Panc1 (cell line): ENCODE results near the gene MITF. TPM values are rescaled to one million over a fixed set of nuclear protein-coding genes. Genes with fewer than 3 reads are reported as not detected.

Experiments
- ATAC-seq: fragments of 200-7000 bp; cut with Tn5 transposase; 2 replicates; pipeline ENCODE4 v1.9.1; 2020; ENCODE audit warnings: mild to moderate bottlenecking, moderate library complexity
- BruUV-seq: library from RNA; stranded (reverse); fragments of 400-500 nt; replicated peaks from 2 replicates; lab custom pipeline; 2021; lab: Mats Ljungman, UMichigan
- CTCF ChIA-PET: fragments of 300-600 bp; sonication (Branson Sonifier 250); formaldehyde crosslinking; loops from one replicate; lab custom pipeline; 2022; ENCODE audit warnings: antibody characterized with exemption; lab: Charles Lee
- POLR2A ChIA-PET: fragments of 300-600 bp; sonication (Branson Sonifier 250); formaldehyde crosslinking; loops from one replicate; lab custom pipeline; 2022; ENCODE audit warnings: antibody characterized with exemption; lab: Charles Lee
- DNase-seq: peaks from one replicate; pipeline ENCODE4 v3.0.0-alpha.2; 2010; ENCODE audit warnings: low read depth, low spot score
- H3K27ac ChIP-seq: 2 replicates; pipeline ENCODE4 v1.5.1; 2011; ENCODE audit warnings: mild to moderate bottlenecking, low read length, inconsistent platforms
- H3K27me3 ChIP-seq: fragments of 200-500 bp; sonication (Bioruptor generic); 2 replicates; pipeline ENCODE4 v1.6.0; 2014; ENCODE audit warnings: low read length, inconsistent platforms; ENCODE audit not compliant: control insufficient read depth, insufficient read depth
- H3K36me3 ChIP-seq: fragments of 200-500 bp; sonication (Bioruptor generic); 2 replicates; pipeline ENCODE4 v1.5.1; 2014; ENCODE audit warnings: inconsistent platforms, mild to moderate bottlenecking, low read length, moderate library complexity; ENCODE audit not compliant: control insufficient read depth, insufficient read depth
- H3K4me1 ChIP-seq: 2 replicates; pipeline ENCODE4 v1.5.1; 2011; ENCODE audit warnings: inconsistent platforms, mild to moderate bottlenecking, low read length, moderate library complexity; ENCODE audit not compliant: control insufficient read depth, insufficient read depth
- H3K4me3 ChIP-seq, 2 experiments: 2 replicates each; pipeline ENCODE4 v1.5.1; 2011 to 2012; ENCODE audit warnings: low read depth in 2 of 2, low read length in 2 of 2, mild to moderate bottlenecking in 2 of 2, inconsistent platforms in 1 of 2, moderate library complexity in 1 of 2
- H3K9me3 ChIP-seq: fragments of 200-500 bp; sonication (Bioruptor generic); 2 replicates; pipeline ENCODE4 v1.5.1; 2014; ENCODE audit warnings: low read depth, mild to moderate bottlenecking, inconsistent platforms, low read length, moderate library complexity; ENCODE audit not compliant: control insufficient read depth, insufficient read depth
- CTCF ChIP-seq: fragments of 450-650 bp; IDR thresholded peaks from 2 replicates; pipeline ENCODE4 v1.5.1; 2017; ENCODE audit warnings: mild to moderate bottlenecking
- POLR2AphosphoS5 ChIP-seq: IDR thresholded peaks from 2 replicates; pipeline ENCODE4 v1.6.1; 2012; ENCODE audit warnings: mild to moderate bottlenecking, low read depth, low read length, moderate library complexity
- REST ChIP-seq, 2 experiments: IDR thresholded peaks; 2 replicates each; pipeline ENCODE4 v1.6.1; 2011 to 2012; ENCODE audit warnings: low read depth in 2 of 2, control low read depth in 1 of 2, low read length in 1 of 2, mild to moderate bottlenecking in 1 of 2, moderate library complexity in 1 of 2; ENCODE audit not compliant: insufficient read depth in 1 of 2
- SIN3A ChIP-seq: IDR thresholded peaks from 2 replicates; pipeline ENCODE4 v1.6.1; 2012; ENCODE audit warnings: low read depth, mild to moderate bottlenecking, low read length, moderate library complexity, borderline replicate concordance; ENCODE audit not compliant: insufficient read depth
- TCF7L2 ChIP-seq: IDR thresholded peaks from 2 replicates; pipeline ENCODE4 v1.6.1; 2011; ENCODE audit warnings: mild to moderate bottlenecking, low read depth, low read length, inconsistent platforms
- in situ Hi-C: cut with HindIII; loops from 2 replicates; pipeline ENCODE4 v1.10.0; 2016; ENCODE audit warnings: low sequenced_read_pairs, low pct_unique_long_range_greater_than_20kb
- intact Hi-C: fragments of 100-400 bp; cut with micrococcal nuclease; formaldehyde crosslinking; loops from one replicate; pipeline ENCODE4 v1.10.0; 2022; ENCODE audit not compliant: unreplicated experiment
- total RNA-seq: library from RNA; stranded (reverse); gene quantifications from one replicate; pipeline ENCODE4 v1.2.1, GENCODE V29; 2021; ENCODE audit not compliant: unreplicated experiment

Gene MITF
- total RNA-seq, 1 experiment from 2014 or later, result 10.8 TPM

- ATAC-seq (no peak), DNase-seq (no peak)
- no TSS peak for BruUV-seq
- H3K4me1 ChIP-seq, result 0 out of 2 replicates have a peak, but pooled peaks cover 2% of the 10 kb centered on the region
- intact Hi-C loops (no loop called here), in situ Hi-C loops (no loop called here)
- H3K36me3 ChIP-seq, result no peaks in the 10 kb centered on the region
- POLR2A ChIA-PET, result no interaction called here
- no peak overlapping the region for H3K4me3 ChIP-seq
- no peak overlapping the region for H3K27ac ChIP-seq
- H3K9me3 ChIP-seq, result no peaks in the 10 kb centered on the region
- H3K27me3 ChIP-seq, result no peaks in the 10 kb centered on the region
- CTCF ChIA-PET, result no interaction called here
- TF ChIP-seq TCF7L2 (no peak), REST (IDR thresholded peaks at IDR 0.05; ENCODE audit: insufficient read depth in 1 of 2, low read depth in 2 of 2, low read length in 1 of 2) (no peak), SIN3A (no peak), CTCF (no peak), POLR2AphosphoS5 (no peak)
These were observed 76.7 kb downstream of the MITF start for GRCh38 chr3:69815970-69816369.

GRCh38 chr3:69817988-69818387, 78.7 kb downstream of the MITF start:
- H3K27ac ChIP-seq, result no peak overlapping the region
- no peaks in the 10 kb centered on the region for H3K36me3 ChIP-seq
- POLR2A ChIA-PET, result no interaction called here
- H3K9me3 ChIP-seq, result no peaks in the 10 kb centered on the region
- no peak for TF ChIP-seq POLR2AphosphoS5
- no peak for TF ChIP-seq CTCF
- no peak for TF ChIP-seq TCF7L2
- no peak for TF ChIP-seq SIN3A
- TF ChIP-seq REST (IDR thresholded peaks at IDR 0.05; ENCODE audit: insufficient read depth in 1 of 2, low read depth in 2 of 2, low read length in 1 of 2), result no peak
- intact Hi-C loops, result no loop called here
- CTCF ChIA-PET, result no interaction called here
- H3K4me3 ChIP-seq, result no peak overlapping the region
- no peak for DNase-seq
- no peaks in the 10 kb centered on the region for H3K27me3 ChIP-seq
- ATAC-seq, result no peak
- BruUV-seq, result no TSS peak
- H3K4me1 ChIP-seq, result no peaks in the 10 kb centered on the region
- in situ Hi-C loops, result no loop called here
